Memory B cell (primary cell): Measurements from ENCODE around the gene GARIN3.

Experiments used
- ATAC-seq: fragments of 150-1000 bp; cut with Tn5 transposase; 2 replicates; pipeline ENCODE4 v1.10.0; 2021; ENCODE audit warnings: low read depth, mild to moderate bottlenecking, moderate library complexity
- DNase-seq, 2 donors: peaks; one replicate each; pipeline ENCODE4 v3.0.0; 2022; ENCODE audit warnings: low spot score in 2 of 2
- H3K27ac Mint-ChIP-seq: one replicate; pipeline ENCODE4 v1.8.0; 2022; ENCODE audit warnings: mild to moderate bottlenecking, moderate library complexity, mixed read lengths
- H3K27me3 Mint-ChIP-seq: one replicate; pipeline ENCODE4 v1.8.0; 2022; ENCODE audit warnings: mixed read lengths
- H3K36me3 Mint-ChIP-seq: one replicate; pipeline ENCODE4 v1.8.0; 2022; ENCODE audit warnings: mild to moderate bottlenecking, mixed read lengths
- H3K4me1 Mint-ChIP-seq: one replicate; pipeline ENCODE4 v1.8.0; 2022; ENCODE audit warnings: mixed read lengths
- H3K4me3 Mint-ChIP-seq: one replicate; pipeline ENCODE4 v1.8.0; 2022; ENCODE audit warnings: mild to moderate bottlenecking, moderate library complexity, mixed read lengths
- H3K9me3 Mint-ChIP-seq: one replicate; pipeline ENCODE4 v1.8.0; 2022; ENCODE audit warnings: mixed read lengths

GARIN3 gene

GRCh38 chr5:157172403-157172802 is 6.3 kb upstream of the GARIN3 start:
- DNase-seq, result peak; percentile 13 to 16
- peaks cover 6% of the 10 kb centered on the region for H3K36me3 Mint-ChIP-seq
- H3K27ac Mint-ChIP-seq, result peak overlapping the region; percentile 81
- H3K27me3 Mint-ChIP-seq, result no peaks in the 10 kb centered on the region
- ATAC-seq, result peak; percentile 92
- H3K9me3 Mint-ChIP-seq, result peaks cover 8% of the 10 kb centered on the region
- peak overlapping the region; percentile 72 for H3K4me3 Mint-ChIP-seq
- H3K4me1 Mint-ChIP-seq, result peaks cover 18% of the 10 kb centered on the region

GRCh38 chr5:157168286-157168685 is 2.2 kb upstream of the GARIN3 start:
- peaks cover 8% of the 10 kb centered on the region for H3K9me3 Mint-ChIP-seq
- ATAC-seq (no peak), DNase-seq (no peak)
- H3K4me1 Mint-ChIP-seq, result peaks cover 18% of the 10 kb centered on the region
- H3K27me3 Mint-ChIP-seq, result no peaks in the 10 kb centered on the region
- H3K4me3 Mint-ChIP-seq, result no peak overlapping the region
- no peak overlapping the region for H3K27ac Mint-ChIP-seq
- H3K36me3 Mint-ChIP-seq, result peaks cover 6% of the 10 kb centered on the region

- no peak overlapping the region for H3K27ac Mint-ChIP-seq
- peaks cover 8% of the 10 kb centered on the region for H3K9me3 Mint-ChIP-seq
- ATAC-seq, result no peak
- no peak for DNase-seq
- H3K27me3 Mint-ChIP-seq, result peaks cover 4% of the 10 kb centered on the region
- no peak overlapping the region for H3K4me3 Mint-ChIP-seq
- H3K36me3 Mint-ChIP-seq, result peaks cover 6% of the 10 kb centered on the region
- H3K4me1 Mint-ChIP-seq, result peaks cover 10% of the 10 kb centered on the region
Measured at GRCh38 chr5:157167214-157167621, 1.2 kb upstream of the GARIN3 start.

- Mint-ChIP-seq H3K36me3 (peaks cover 2% of the 10 kb centered on the region), H3K9me3 (peaks cover 3% of the 10 kb centered on the region), H3K4me1 (no peaks in the 10 kb centered on the region), H3K27ac (no peak overlapping the region), H3K27me3 (peaks cover 4% of the 10 kb centered on the region), H3K4me3 (no peak overlapping the region)
- DNase-seq (no peak), ATAC-seq (no peak)
Measured at GRCh38 chr5:157165668-157166067, 396 bp downstream of the GARIN3 start.

GRCh38 chr5:157165261-157165660 is 803 bp downstream of the GARIN3 start:
- no peak overlapping the region for H3K4me3 Mint-ChIP-seq
- H3K27me3 Mint-ChIP-seq, result peaks cover 4% of the 10 kb centered on the region
- ATAC-seq (no peak), DNase-seq (no peak)
- H3K36me3 Mint-ChIP-seq, result peaks cover under 1% of the 10 kb centered on the region
- H3K4me1 Mint-ChIP-seq, result no peaks in the 10 kb centered on the region
- H3K9me3 Mint-ChIP-seq, result peaks cover 1% of the 10 kb centered on the region
- H3K27ac Mint-ChIP-seq, result no peak overlapping the region

- H3K4me1 Mint-ChIP-seq, result no peaks in the 10 kb centered on the region
- no peak overlapping the region for H3K4me3 Mint-ChIP-seq
- peaks cover 4% of the 10 kb centered on the region for H3K27me3 Mint-ChIP-seq
- DNase-seq, result no peak
- no peak overlapping the region for H3K27ac Mint-ChIP-seq
- H3K36me3 Mint-ChIP-seq, result no peaks in the 10 kb centered on the region
- ATAC-seq, result no peak
- H3K9me3 Mint-ChIP-seq, result peaks cover under 1% of the 10 kb centered on the region
Measured at GRCh38 chr5:157164521-157164920, 1.5 kb downstream of the GARIN3 start.

GRCh38 chr5:157162919-157163510 is 3.0 kb downstream of the GARIN3 start:
- Mint-ChIP-seq H3K36me3 (no peaks in the 10 kb centered on the region), H3K27ac (no peak overlapping the region), H3K9me3 (no peaks in the 10 kb centered on the region), H3K4me3 (no peak overlapping the region), H3K27me3 (peaks cover 7% of the 10 kb centered on the region), H3K4me1 (no peaks in the 10 kb centered on the region)
- ATAC-seq, result no peak
- no peak for DNase-seq

GRCh38 chr5:157161996-157162395 is 4.1 kb downstream of the GARIN3 start:
- Mint-ChIP-seq H3K27me3 (peaks cover 7% of the 10 kb centered on the region), H3K9me3 (no peaks in the 10 kb centered on the region), H3K27ac (no peak overlapping the region), H3K4me1 (no peaks in the 10 kb centered on the region), H3K36me3 (no peaks in the 10 kb centered on the region), H3K4me3 (no peak overlapping the region)
- no peak for ATAC-seq
- no peak for DNase-seq

- no peaks in the 10 kb centered on the region for H3K9me3 Mint-ChIP-seq
- H3K36me3 Mint-ChIP-seq, result no peaks in the 10 kb centered on the region
- no peak overlapping the region for H3K4me3 Mint-ChIP-seq
- H3K27ac Mint-ChIP-seq, result no peak overlapping the region
- H3K4me1 Mint-ChIP-seq, result no peaks in the 10 kb centered on the region
- ATAC-seq, result no peak
- peaks cover 7% of the 10 kb centered on the region for H3K27me3 Mint-ChIP-seq
- no peak for DNase-seq
Measured at GRCh38 chr5:157160001-157160400, 6.1 kb downstream of the GARIN3 start.

GRCh38 chr5:157159209-157159751 is 6.8 kb downstream of the GARIN3 start:
- no peaks in the 10 kb centered on the region for H3K9me3 Mint-ChIP-seq
- H3K36me3 Mint-ChIP-seq, result no peaks in the 10 kb centered on the region
- no peak for ATAC-seq
- H3K27ac Mint-ChIP-seq, result no peak overlapping the region
- H3K4me1 Mint-ChIP-seq, result peaks cover 2% of the 10 kb centered on the region
- no peak for DNase-seq
- no peak overlapping the region for H3K4me3 Mint-ChIP-seq
- H3K27me3 Mint-ChIP-seq, result peaks cover 7% of the 10 kb centered on the region

- H3K27ac Mint-ChIP-seq, result no peak overlapping the region
- peaks cover 2% of the 10 kb centered on the region for H3K27me3 Mint-ChIP-seq
- no peak overlapping the region for H3K4me3 Mint-ChIP-seq
- H3K36me3 Mint-ChIP-seq, result no peaks in the 10 kb centered on the region
- H3K9me3 Mint-ChIP-seq, result no peaks in the 10 kb centered on the region
- H3K4me1 Mint-ChIP-seq, result peaks cover 2% of the 10 kb centered on the region
- ATAC-seq (no peak), DNase-seq (no peak)
Measured at GRCh38 chr5:157157293-157157891, 8.7 kb downstream of the GARIN3 start.

- Mint-ChIP-seq H3K27me3 (peaks cover 2% of the 10 kb centered on the region), H3K4me1 (peaks cover 2% of the 10 kb centered on the region), H3K27ac (no peak overlapping the region), H3K4me3 (no peak overlapping the region), H3K36me3 (no peaks in the 10 kb centered on the region), H3K9me3 (no peaks in the 10 kb centered on the region)
- DNase-seq (no peak), ATAC-seq (no peak)
Measured at GRCh38 chr5:157155297-157155696, 10.8 kb downstream of the GARIN3 start.

GRCh38 chr5:157150995-157151394 is 15.1 kb downstream of the GARIN3 start:
- Mint-ChIP-seq H3K36me3 (no peaks in the 10 kb centered on the region), H3K4me3 (no peak overlapping the region), H3K27me3 (no peaks in the 10 kb centered on the region), H3K4me1 (peaks cover 6% of the 10 kb centered on the region), H3K27ac (no peak overlapping the region), H3K9me3 (no peaks in the 10 kb centered on the region)
- ATAC-seq (no peak), DNase-seq (no peak)

- ATAC-seq (peak; percentile 88), DNase-seq (peak; percentile 74 to 75)
- H3K4me3 Mint-ChIP-seq, result no peak overlapping the region
- H3K9me3 Mint-ChIP-seq, result no peaks in the 10 kb centered on the region
- H3K27ac Mint-ChIP-seq, result no peak overlapping the region
- peaks cover 6% of the 10 kb centered on the region for H3K4me1 Mint-ChIP-seq
- no peaks in the 10 kb centered on the region for H3K27me3 Mint-ChIP-seq
- H3K36me3 Mint-ChIP-seq, result no peaks in the 10 kb centered on the region
Measured at GRCh38 chr5:157148734-157149615, 17.1 kb downstream of the GARIN3 start.
